NCI-H748 treated with DMSO at 0.1 percent for 48 hours (cell line): ENCODE data around the gene CHCHD3.

Experiments used
- DNase-seq: peaks from one replicate; lab custom pipeline; 2025; lab: John Stamatoyannopoulos, UW

Gene CHCHD3

DNA sequence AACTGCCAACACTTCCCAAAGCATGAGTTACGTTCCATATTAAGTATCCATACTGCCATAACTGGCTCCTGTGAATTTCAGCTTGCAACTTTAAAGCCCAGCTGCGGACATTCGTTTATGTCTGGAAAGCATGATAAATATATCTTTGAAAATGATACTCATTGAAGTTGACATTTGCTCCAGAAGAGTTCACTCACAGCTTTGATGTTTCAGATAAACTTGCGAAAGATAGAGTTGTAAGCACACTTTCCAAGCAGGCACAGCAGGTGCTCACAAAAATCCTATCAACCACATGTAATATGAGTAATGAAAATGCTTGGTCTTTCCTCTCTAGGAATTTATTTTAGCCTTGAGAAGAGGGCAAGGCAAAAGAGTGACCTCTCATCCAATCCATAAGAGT is 4.5 kb downstream of the CHCHD3 start:
- DNase-seq, result no peak

DNA sequence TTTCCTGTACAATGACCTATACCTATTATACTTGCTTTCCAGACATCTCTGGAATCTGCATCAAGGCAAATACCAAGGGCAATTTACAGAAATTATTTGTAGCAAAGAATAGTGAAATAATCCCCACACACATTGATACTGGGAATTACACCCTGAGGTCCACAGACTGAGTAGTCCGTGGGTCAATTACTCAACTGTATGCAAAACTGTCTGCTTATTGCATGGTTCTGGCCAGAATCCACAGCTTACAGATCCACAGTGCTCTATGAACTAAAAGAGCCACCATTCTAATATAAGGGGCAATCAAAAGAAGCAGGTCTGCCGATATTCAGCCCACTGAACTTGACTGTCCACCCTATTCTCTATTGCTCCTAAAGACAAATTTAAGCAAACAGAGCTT is 5.7 kb downstream of the CHCHD3 start:
- DNase-seq, result no peak

DNA sequence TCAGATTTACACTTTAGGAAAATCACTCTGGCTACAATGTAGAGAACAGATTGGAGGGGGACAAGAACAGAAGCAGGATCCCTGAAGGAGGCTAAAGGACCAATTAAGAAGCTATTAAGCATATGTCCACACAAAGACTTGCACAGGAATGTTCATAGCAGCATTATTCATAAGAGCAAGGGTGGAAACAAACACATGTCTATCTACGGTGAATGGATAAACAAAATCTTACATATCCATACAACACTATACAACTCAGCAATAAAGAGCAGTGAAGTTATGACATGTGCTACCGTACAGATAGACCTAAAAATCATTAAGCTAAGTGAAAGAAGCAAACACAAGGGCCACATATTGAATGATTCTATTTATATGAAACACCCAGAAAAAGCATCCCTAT is 10.4 kb downstream of the CHCHD3 start:
- no peak for DNase-seq

DNA sequence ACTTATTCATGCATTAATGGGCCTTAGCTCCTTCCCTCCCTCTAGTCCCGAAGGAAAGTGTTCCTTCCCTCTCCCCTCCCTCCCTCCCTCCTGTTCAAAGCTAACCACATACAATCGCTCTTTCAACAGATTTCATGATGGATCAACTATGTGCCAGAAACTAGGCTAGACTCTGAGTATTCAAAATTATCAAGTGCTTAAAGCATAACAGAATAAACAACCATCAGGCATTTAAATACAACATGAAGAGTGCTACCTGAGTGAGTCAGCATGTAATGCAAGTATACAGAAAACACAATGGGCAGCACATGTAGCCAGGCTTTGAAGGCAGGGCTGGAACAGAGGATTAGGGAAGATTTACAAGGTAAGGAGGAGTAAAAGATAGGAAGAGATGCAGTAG is 11.3 kb downstream of the CHCHD3 start:
- no peak for DNase-seq

DNA sequence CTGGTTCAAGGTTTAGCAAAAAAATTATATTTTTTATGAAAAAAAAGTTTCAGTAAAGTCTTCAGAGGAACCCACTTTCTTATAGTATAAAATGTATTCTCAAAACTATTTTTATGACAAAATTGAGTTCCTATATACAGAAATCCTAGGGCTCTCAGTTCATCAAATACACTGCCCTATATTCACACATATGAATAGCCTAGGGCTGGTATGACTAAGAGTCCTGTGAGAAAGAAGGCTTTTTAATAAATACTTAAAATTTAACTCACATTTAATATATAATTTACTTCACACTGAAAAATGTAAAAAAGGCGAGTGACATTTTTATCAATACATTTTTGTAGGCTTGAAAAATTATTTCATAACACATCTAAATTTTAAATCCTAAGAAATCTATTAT is 16.6 kb downstream of the CHCHD3 start:
- DNase-seq, result no peak

DNA sequence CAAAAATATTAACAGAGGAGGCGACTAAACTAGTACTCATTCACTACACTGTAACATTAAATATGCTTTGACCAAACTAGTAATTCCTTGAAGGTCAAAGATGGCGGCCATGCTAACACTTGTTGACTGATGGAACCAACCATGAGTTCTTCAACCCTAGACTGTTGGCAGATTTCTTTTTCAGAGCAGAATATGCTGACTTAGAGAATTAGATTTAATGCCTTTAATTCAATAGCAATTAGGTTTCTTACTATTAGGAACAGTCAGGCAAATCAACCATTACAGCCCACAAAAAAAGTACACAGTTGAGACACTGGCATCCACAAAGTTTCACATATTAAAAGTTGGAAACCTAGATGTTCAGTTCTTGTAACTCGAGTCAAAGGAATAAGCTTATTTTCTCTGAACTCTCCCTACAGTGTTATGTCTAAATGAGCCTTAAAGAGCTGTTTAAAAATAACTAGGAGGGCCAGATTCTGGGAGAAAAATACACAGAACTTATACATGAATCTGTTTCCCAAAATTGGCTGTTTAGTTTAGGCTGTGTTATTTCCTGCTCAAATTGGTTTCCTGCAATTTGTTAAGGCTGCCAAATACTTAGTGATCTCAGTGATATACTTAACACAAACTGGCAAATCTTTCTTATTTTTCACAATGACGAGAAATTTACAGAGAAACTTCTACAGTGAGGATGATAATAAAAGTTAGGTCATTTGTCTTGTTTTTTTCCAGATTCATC is 17.6 kb downstream of the CHCHD3 start:
- DNase-seq, result no peak

DNA sequence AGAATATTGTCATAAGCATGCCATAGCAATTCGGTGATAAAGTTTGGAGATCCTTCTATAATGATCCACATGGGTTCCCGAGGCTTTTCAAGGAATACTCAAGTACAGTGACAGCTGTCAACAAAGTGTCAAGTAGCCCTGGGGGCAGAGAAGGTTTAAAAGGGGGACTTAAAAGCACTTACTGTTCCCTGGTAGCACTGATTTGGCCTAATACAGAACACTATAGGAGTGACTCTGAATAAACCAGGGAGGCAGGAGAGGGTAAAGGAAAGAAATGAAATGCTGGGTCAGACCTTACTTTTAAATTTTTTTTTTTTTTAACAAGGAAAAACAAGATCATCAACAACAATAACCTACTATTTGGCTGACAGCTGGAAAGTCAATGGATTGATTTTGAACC is 20.1 kb downstream of the CHCHD3 start:
- DNase-seq, result no peak

DNA sequence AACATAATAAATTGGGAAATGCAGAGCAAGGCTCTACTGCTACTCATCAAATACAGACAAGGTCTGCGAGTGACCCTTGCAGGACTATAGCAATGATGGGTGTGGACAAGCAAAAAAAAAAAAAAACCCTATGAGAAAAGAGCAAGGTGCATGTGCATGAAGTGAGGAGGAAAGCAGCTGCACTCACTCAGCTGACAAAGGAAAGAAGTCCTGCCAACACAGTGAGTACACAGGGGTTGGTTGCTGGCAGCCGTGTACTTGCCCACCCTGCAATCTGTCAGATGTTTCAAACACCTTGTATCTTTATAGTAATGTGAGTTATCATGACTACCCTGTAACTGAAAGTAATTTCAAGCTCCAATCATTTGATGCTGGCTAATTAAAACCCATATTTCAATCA is 20.5 kb downstream of the CHCHD3 start:
- no peak for DNase-seq

DNA sequence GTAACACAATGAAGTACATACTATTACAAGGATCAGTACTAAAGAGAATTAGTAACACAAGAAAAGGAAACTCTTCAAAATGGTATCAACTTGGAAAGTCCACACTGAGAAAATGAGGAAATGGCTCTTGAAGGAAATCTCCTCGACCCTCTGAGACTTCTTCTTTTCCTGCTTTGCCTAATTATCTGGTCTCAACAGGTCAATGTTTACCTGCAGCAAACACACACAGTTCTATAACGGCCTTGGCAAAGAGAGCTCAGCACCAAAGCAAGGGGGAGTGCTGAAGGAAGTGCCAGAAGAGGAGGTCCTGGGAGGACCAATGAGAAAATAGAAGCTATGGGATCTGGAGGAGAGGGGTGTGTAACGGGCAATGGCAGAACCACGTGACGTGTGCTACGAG is 21.9 kb downstream of the CHCHD3 start:
- DNase-seq, result no peak

DNA sequence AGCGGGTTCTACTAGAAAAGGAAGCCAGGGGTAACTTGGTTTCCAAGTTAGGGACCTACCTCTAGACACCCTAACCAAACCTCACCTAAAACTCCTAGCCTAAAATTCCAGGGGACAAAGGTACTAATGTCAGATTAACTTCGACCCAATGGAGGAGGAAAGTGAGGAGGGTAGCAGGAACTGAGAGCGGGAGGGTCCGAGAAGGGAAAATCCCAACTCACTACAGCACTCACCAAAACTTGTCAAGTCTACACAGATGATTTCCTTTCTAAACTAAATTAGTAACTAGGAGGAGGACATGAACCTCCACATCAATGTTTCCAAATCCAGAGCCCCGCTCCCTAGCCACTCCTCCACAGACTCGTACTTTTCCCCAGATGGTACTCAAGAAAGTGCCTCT is 22.6 kb downstream of the CHCHD3 start:
- no peak for DNase-seq

- no peak for DNase-seq
Measured at GRCh38 chr7:133056370-133057238, 25.3 kb downstream of the CHCHD3 start.

- DNase-seq, result no peak
Measured at GRCh38 chr7:133054162-133054840, 27.6 kb downstream of the CHCHD3 start.

DNA sequence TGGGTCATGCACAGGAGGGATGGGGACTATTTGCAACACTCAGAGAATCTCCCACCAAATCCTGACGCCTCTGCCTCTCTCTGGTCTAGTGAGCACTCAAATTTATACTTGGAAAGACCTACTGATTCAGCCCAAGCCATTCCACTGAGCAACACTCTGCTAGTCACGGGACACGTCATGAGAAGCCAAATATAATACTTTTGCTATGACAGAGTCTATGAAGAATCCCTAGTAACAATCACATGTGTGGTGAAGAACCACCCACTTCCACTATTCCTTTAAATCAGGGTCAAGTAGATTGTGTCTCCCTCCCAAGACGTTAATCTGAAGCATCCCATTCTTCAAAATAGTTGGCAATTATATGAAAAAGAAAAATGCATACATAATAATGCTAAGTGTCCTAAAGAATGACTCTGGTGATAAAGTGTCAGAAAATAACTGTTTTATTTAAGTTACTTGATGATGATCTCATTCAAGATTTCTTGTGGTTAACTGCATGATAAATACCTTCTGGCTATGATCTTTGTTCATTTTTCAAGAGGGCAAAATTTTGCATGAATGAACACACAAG is 28.5 kb downstream of the CHCHD3 start:
- no peak for DNase-seq

- DNase-seq, result no peak
Measured at GRCh38 chr7:133052826-133053225, 29.1 kb downstream of the CHCHD3 start.

DNA sequence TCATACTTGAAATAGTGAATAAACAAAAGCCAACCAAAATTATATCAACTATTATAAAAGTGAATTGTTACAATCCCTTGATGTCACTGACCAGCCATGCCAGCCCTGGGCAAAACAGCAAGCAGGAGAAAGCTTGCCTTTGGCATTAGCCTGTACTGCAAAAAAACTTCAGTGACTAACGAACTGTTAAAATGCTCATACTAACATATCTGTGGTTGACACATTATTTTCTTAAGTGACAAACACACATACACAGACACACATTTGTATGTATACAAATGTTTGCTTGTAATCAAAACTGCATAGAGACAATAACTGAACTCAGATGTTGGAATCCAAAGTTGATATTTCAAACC is 29.5 kb downstream of the CHCHD3 start:
- DNase-seq, result no peak

DNA sequence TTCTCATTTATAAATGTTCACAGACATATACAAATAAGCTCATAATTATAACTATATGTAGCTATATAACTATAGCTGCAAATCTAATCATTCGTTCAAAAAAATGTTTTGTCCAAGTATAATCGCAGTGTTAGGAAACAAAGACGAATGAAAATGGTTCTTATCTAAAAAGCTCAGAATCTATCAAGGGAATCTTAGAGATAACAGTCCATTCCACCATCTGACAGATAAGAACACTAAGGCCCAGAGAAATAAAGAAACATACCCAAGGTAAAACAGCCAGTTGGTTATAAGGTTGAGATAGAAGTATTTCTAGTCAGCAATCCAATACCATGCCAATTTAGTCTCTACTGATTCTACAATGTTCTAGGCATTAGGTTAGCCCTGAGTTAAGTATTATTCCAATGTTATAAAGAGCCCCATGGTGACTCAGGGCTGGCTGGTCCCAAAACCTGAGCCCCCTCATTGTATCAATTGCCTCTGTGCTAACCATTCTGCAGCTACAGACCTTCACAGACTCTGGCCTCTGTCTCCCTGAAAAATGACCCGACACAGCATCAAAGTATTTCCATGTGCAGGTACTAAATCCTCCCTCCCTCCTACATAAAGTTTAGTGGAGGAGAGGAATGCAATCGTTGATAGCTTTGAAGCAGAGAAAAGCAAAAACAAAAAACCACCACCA is 30.0 kb downstream of the CHCHD3 start:
- DNase-seq, result no peak

- no peak for DNase-seq
Measured at GRCh38 chr7:133051066-133051465, 30.8 kb downstream of the CHCHD3 start.

DNA sequence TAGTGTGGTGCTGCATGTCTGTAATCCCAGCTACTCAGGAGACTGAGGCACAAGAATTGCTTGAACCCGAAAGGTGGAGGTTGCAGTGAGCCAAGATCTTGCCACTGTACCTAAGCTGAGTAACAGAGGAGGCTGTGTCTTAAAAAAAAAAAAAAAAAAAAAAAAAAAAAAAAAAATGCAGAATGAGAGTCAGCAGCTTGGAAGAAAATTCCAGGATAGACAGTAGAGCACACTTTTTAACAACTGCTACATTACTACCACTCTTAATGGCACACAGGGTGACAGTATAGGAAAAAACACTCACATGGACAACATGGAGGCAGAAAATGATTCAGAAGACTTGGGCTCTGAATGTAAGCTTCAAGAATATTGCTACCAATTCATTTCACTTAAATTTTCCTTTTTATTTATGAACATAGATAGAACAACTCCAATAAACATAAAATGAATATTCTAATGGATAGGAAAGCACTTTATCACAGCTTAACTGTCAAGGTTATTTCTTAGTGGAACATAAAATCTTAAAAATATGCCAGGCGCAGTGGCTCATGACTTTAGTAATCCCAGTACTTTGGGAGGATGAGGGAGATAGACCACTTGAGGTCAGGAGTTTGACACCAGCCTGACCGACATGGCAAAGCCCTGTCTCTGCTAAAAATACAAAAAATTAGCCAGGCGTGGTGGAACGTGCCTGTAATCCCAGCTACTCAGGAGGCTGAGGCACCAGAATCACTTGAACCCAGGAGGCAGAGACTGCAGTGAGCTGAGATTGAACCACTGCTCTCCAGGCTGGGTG is 31.5 kb downstream of the CHCHD3 start:
- no peak for DNase-seq

GRCh38 chr7:133048589-133048988 is 33.3 kb downstream of the CHCHD3 start:
- DNase-seq, result no peak

- DNase-seq, result no peak
Measured at GRCh38 chr7:133047321-133047720, 34.6 kb downstream of the CHCHD3 start.
